HepG2 (cell line): ENCODE measurements around the gene CD19. TPM values are rescaled to one million over a fixed set of nuclear protein-coding genes. Genes with fewer than 3 reads are reported as not detected.

Source experiments
- KAT2B ChIP-seq: fragments of 150-350 bp; IDR thresholded peaks from 2 replicates; pipeline ENCODE4 v1.6.1; 2014; ENCODE audit warnings: low read depth, low read length, borderline replicate concordance
- MEIS2 ChIP-seq: sonication (generic); formaldehyde crosslinking; IDR thresholded peaks from 2 replicates; pipeline ENCODE4 v1.9.0; 2021; ENCODE audit warnings: mild to moderate bottlenecking, missing genetic modification reagents
- POLR2G ChIP-seq: fragments of 200-400 bp; formaldehyde crosslinking; IDR thresholded peaks from 2 replicates; pipeline ENCODE4 v1.6.1; 2018; ENCODE audit warnings: mild to moderate bottlenecking, low read depth, low read length, moderate library complexity
- TSC22D2 ChIP-seq: sonication (generic); formaldehyde crosslinking; IDR thresholded peaks from 2 replicates; pipeline ENCODE4 v1.5.1; 2020; ENCODE audit warnings: missing genetic modification reagents, mild to moderate bottlenecking, borderline replicate concordance
- ZNF292 ChIP-seq: sonication (generic); formaldehyde crosslinking; IDR thresholded peaks from 2 replicates; pipeline ENCODE4 v1.8.1; 2022; ENCODE audit warnings: mild to moderate bottlenecking, low read depth, missing genetic modification reagents, borderline replicate concordance
- ZNF430 ChIP-seq: sonication (generic); formaldehyde crosslinking; IDR thresholded peaks from 2 replicates; pipeline ENCODE4 v1.9.0; 2021; ENCODE audit warnings: mild to moderate bottlenecking, missing genetic modification reagents
- ZNF431 ChIP-seq: sonication (generic); formaldehyde crosslinking; IDR thresholded peaks from 2 replicates; pipeline ENCODE4 v1.9.0; 2022; ENCODE audit warnings: missing genetic modification reagents, low read depth, mild to moderate bottlenecking, borderline replicate concordance
- ZNF510 ChIP-seq: sonication (generic); formaldehyde crosslinking; IDR thresholded peaks from 2 replicates; pipeline ENCODE4 v1.4.0; 2020; ENCODE audit warnings: low read depth, mild to moderate bottlenecking, missing genetic modification reagents
- ZNF652 ChIP-seq: IDR thresholded peaks from 2 replicates; pipeline ENCODE4 v1.6.1; 2016; ENCODE audit warnings: low read depth, borderline replicate concordance
- polyA plus RNA-seq, 8 experiments: library from polyadenylated mRNA; depleted of rRNA in 3 of 8; stranded (reverse) in 7 of 8; unstranded in 1 of 8; fragments of >200 nt; fragmentation: Illumina TruSeq in 4 of 8; extraction: Trizol in 4 of 8; gene quantifications; 2 replicates each; pipeline versions ENCODE4 v1.2.1 to v1.2.3, GENCODE V29; 2011 to 2016; ENCODE audit warnings: low read depth in 4 of 8, missing spikeins in 1 of 8, mixed read lengths in 1 of 8; ENCODE audit not compliant: insufficient read depth in 1 of 8
- total RNA-seq, 5 experiments: library from RNA; depleted of rRNA; stranded (reverse); fragments of >200 nt; fragmentation: Illumina TruSeq; extraction: Trizol; gene quantifications; 2 replicates each; pipeline ENCODE4 v1.2.3, GENCODE V29; 2016; ENCODE audit warnings: low read depth in 1 of 5
- TF ChIP-seq, protein P1 (sequence below): sonication (generic); formaldehyde crosslinking; IDR thresholded peaks from 2 replicates; pipeline ENCODE4 v1.8.0; 2022; ENCODE audit warnings: mild to moderate bottlenecking, missing genetic modification reagents, borderline replicate concordance
- TF ChIP-seq, protein P2 (sequence below): sonication (generic); formaldehyde crosslinking; IDR thresholded peaks from 2 replicates; pipeline ENCODE4 v1.4.0; 2020; ENCODE audit warnings: missing genetic modification reagents, low read depth, mild to moderate bottlenecking, borderline replicate concordance
- TF ChIP-seq, protein P3 (sequence below): sonication (generic); formaldehyde crosslinking; IDR thresholded peaks from 2 replicates; pipeline ENCODE4 v1.4.0; 2020; ENCODE audit warnings: mild to moderate bottlenecking, missing genetic modification reagents
- TF ChIP-seq, protein P4 (sequence below): sonication (generic); formaldehyde crosslinking; IDR thresholded peaks from 2 replicates; pipeline ENCODE4 v1.8.0; 2022; ENCODE audit warnings: mild to moderate bottlenecking, missing genetic modification reagents, moderate library complexity
- TF ChIP-seq, protein P5 (sequence below): sonication (generic); formaldehyde crosslinking; IDR thresholded peaks from 2 replicates; pipeline ENCODE4 v1.9.0; 2021; ENCODE audit warnings: missing genetic modification reagents, mild to moderate bottlenecking, borderline replicate concordance
- TF ChIP-seq, protein P6 (sequence below), 2 experiments: sonication (generic) in 1 of 2; formaldehyde crosslinking in 1 of 2; IDR thresholded peaks; 2 replicates each; pipeline versions ENCODE4 v1.6.1 to v1.9.0; 2014 to 2022; ENCODE audit warnings: antibody characterized with exemption in 1 of 2, borderline replicate concordance in 1 of 2, inconsistent platforms in 1 of 2, low read depth in 1 of 2, missing genetic modification reagents in 1 of 2

Gene CD19
- total and polyA plus RNA-seq, 2 of the 13 experiments (the other 11 are each of a cell fraction or from before 2014, with no cell fraction given): 0.55 to 1.1 TPM

DNA sequence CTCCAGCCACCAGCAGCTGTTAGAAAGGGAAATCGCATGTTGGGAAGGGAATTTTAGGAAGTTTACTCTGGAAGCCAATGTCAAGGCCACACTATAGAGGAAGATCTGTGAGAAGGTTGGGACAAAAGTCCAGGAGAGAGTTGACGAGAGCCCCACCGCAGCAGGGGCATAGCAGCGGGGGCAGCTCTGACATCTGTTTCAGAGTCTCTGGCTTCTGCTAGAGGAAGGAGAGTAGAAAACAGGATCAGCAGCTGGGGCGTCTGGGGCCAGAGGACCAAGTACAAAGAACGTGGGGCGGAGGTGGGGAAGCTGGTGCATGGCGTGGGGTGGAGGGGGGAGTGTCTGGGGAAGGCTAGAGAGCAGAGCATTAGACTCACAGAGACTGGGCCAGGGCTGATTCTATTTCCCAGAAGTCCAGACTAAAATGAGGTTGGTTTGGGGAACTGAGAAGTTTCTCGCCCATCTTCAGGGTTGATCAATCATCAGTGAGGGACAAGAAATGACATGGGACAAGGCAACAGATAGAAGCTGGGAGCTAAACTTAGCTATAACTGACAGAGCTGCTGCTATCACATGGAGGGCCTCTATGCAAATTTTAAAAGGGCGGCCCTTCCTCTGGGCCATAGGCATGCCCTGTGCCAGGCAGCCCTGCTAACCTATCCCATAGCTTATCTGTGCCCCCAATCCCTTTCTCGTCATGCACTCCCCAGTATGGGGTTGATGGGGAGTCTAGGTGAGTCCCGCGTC lies 7.9 kb upstream of the CD19 start (continued):
- TF ChIP-seq ZNF431 (CRISPR knock-in tag): no peak
- no peak; the same call in 1 of the 2 replicates for TF ChIP-seq ZNF430 (CRISPR knock-in tag)
- 0 out of 2 replicates have a peak, but pooled peaks have one; percentile 22 for TF ChIP-seq MEIS2 (CRISPR knock-in tag)
- TF ChIP-seq POLR2G: peak; percentile 38; the same call in 1 of the 2 replicates
- TF ChIP-seq, protein P1, sequence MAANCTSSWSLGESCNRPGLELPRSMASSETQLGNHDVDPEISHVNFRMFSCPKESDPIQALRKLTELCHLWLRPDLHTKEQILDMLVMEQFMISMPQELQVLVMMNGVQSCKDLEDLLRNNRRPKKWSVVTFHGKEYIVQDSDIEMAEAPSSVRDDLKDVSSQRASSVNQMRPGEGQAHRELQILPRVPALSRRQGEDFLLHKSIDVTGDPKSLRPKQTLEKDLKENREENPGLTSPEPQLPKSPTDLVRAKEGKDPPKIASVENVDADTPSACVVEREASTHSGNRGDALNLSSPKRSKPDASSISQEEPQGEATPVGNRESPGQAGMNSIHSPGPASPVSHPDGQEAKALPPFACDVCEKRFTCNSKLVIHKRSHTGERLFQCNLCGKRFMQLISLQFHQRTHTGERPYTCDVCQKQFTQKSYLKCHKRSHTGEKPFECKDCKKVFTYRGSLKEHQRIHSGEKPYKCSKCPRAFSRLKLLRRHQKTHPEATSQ (CRISPR knock-in tag): no peak
- TF ChIP-seq, protein P2, sequence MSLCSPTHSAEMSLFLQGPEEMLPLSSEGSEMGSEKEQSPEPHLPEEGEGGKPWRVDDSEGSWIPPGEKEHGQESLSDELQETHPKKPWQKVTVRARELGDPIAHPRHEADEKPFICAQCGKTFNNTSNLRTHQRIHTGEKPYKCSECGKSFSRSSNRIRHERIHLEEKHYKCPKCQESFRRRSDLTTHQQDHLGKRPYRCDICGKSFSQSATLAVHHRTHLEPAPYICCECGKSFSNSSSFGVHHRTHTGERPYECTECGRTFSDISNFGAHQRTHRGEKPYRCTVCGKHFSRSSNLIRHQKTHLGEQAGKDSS (CRISPR knock-in tag): no peak
- TF ChIP-seq, protein P3, sequence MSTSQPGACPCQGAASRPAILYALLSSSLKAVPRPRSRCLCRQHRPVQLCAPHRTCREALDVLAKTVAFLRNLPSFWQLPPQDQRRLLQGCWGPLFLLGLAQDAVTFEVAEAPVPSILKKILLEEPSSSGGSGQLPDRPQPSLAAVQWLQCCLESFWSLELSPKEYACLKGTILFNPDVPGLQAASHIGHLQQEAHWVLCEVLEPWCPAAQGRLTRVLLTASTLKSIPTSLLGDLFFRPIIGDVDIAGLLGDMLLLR (CRISPR knock-in tag): no peak
- TF ChIP-seq, protein P4, sequence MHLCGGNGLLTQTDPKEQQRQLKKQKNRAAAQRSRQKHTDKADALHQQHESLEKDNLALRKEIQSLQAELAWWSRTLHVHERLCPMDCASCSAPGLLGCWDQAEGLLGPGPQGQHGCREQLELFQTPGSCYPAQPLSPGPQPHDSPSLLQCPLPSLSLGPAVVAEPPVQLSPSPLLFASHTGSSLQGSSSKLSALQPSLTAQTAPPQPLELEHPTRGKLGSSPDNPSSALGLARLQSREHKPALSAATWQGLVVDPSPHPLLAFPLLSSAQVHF: no peak
- TF ChIP-seq, protein P5, sequence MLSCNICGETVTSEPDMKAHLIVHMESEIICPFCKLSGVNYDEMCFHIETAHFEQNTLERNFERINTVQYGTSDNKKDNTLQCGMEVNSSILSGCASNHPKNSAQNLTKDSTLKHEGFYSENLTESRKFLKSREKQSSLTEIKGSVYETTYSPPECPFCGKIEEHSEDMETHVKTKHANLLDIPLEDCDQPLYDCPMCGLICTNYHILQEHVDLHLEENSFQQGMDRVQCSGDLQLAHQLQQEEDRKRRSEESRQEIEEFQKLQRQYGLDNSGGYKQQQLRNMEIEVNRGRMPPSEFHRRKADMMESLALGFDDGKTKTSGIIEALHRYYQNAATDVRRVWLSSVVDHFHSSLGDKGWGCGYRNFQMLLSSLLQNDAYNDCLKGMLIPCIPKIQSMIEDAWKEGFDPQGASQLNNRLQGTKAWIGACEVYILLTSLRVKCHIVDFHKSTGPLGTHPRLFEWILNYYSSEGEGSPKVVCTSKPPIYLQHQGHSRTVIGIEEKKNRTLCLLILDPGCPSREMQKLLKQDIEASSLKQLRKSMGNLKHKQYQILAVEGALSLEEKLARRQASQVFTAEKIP (CRISPR knock-in tag): no peak
- peak; percentile 30; the same call in 1 of the 2 replicates for TF ChIP-seq ZNF292 (CRISPR knock-in tag)
- no peak for TF ChIP-seq KAT2B
- TF ChIP-seq, protein P6, sequence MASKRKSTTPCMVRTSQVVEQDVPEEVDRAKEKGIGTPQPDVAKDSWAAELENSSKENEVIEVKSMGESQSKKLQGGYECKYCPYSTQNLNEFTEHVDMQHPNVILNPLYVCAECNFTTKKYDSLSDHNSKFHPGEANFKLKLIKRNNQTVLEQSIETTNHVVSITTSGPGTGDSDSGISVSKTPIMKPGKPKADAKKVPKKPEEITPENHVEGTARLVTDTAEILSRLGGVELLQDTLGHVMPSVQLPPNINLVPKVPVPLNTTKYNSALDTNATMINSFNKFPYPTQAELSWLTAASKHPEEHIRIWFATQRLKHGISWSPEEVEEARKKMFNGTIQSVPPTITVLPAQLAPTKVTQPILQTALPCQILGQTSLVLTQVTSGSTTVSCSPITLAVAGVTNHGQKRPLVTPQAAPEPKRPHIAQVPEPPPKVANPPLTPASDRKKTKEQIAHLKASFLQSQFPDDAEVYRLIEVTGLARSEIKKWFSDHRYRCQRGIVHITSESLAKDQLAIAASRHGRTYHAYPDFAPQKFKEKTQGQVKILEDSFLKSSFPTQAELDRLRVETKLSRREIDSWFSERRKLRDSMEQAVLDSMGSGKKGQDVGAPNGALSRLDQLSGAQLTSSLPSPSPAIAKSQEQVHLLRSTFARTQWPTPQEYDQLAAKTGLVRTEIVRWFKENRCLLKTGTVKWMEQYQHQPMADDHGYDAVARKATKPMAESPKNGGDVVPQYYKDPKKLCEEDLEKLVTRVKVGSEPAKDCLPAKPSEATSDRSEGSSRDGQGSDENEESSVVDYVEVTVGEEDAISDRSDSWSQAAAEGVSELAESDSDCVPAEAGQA (IDR thresholded peaks at IDR 0.05; ENCODE audit: low read depth): no peak
- TF ChIP-seq, protein P6 (CRISPR knock-in tag; IDR thresholded peaks at IDR 0.05; ENCODE audit: borderline replicate concordance): no peak
- no peak for TF ChIP-seq TSC22D2 (CRISPR knock-in tag)
- no peak for TF ChIP-seq ZNF510 (CRISPR knock-in tag)
- no peak for TF ChIP-seq ZNF652 (CRISPR knock-in tag)
